Parathyroid adenoma (tissue), 2 donors: Measurements from ENCODE around the gene NUP188.
"Not testable (repeated sequence)": the region's sequence is repeated elsewhere in the genome, so short reads cannot be mapped to it uniquely, and the experiment has no call there.

Experiments
- H2AFZ ChIP-seq: fragments of 300-600 bp; sonication (generic); one replicate; pipeline ENCODE4 v1.7.0; 2017; ENCODE audit warnings: antibody characterized with exemption, mild to moderate bottlenecking
- H3K27ac ChIP-seq: fragments of 300-600 bp; sonication (generic); one replicate; pipeline ENCODE4 v1.7.0; 2017
- H3K27me3 ChIP-seq: fragments of 300-600 bp; sonication (generic); one replicate; pipeline ENCODE4 v1.7.0; 2017; ENCODE audit warnings: low read length; ENCODE audit not compliant: control insufficient read depth, insufficient read depth
- H3K36me3 ChIP-seq: fragments of 300-600 bp; sonication (generic); one replicate; pipeline ENCODE4 v1.7.0; 2017; ENCODE audit warnings: low read length; ENCODE audit not compliant: control insufficient read depth, insufficient read depth
- H3K4me1 ChIP-seq: fragments of 300-600 bp; sonication (generic); one replicate; pipeline ENCODE4 v1.7.0; 2017; ENCODE audit warnings: control low read depth
- H3K4me2 ChIP-seq: fragments of 300-600 bp; sonication (generic); one replicate; pipeline ENCODE4 v1.7.0; 2017; ENCODE audit warnings: low read length
- H3K4me3 ChIP-seq: fragments of 300-600 bp; sonication (generic); one replicate; pipeline ENCODE4 v1.7.0; 2017; ENCODE audit warnings: low read depth, low read length
- H3K79me2 ChIP-seq: fragments of 300-600 bp; sonication (generic); one replicate; pipeline ENCODE4 v1.7.0; 2017; ENCODE audit warnings: control low read depth
- H3K9ac ChIP-seq: fragments of 300-600 bp; sonication (generic); one replicate; pipeline ENCODE4 v1.7.0; 2017; ENCODE audit warnings: mild to moderate bottlenecking
- H3K9me3 ChIP-seq: fragments of 300-600 bp; sonication (generic); one replicate; pipeline ENCODE4 v1.7.0; 2017; ENCODE audit warnings: low read length; ENCODE audit not compliant: control insufficient read depth
- CTCF ChIP-seq: fragments of 300-600 bp; sonication (generic); IDR thresholded peaks from one replicate; pipeline ENCODE4 v1.7.0; 2017; ENCODE audit warnings: antibody characterized with exemption, mild to moderate bottlenecking
- donor health status: primary hyperparathyroidism.

NUP188 gene

DNA sequence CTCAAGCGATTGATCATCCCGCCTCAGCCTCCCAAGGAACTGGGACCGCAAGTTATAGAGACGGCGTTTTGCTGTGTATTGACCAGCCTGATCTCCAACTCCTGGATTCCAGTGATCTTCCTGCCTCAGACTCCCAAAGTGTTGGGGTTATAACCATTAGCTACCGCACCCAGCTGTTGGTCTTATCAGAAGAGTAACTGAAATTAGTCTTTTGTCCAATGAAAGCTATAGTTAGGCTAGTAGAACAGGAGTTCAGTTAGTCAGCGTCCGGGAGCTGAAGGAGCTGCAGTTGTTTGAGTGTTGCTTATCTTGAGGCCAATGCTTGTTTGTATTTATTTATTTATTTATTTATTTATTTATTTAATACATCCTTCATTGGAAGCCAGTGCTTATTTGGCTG, 85.7 kb downstream of the NUP188 start:
- peaks cover 7% of the 10 kb centered on the region for H3K79me2 ChIP-seq
- H3K9ac ChIP-seq = no peak overlapping the region
- H3K36me3 ChIP-seq = no peaks in the 10 kb centered on the region
- no peak overlapping the region for H3K4me2 ChIP-seq
- TF ChIP-seq CTCF = no peak
- no peak overlapping the region for H2AFZ ChIP-seq
- H3K4me1 ChIP-seq = no peaks in the 10 kb centered on the region
- H3K4me3 ChIP-seq = no peak overlapping the region
- H3K27me3 ChIP-seq = no peaks in the 10 kb centered on the region
- H3K27ac ChIP-seq = no peak overlapping the region
- no peaks in the 10 kb centered on the region for H3K9me3 ChIP-seq

DNA sequence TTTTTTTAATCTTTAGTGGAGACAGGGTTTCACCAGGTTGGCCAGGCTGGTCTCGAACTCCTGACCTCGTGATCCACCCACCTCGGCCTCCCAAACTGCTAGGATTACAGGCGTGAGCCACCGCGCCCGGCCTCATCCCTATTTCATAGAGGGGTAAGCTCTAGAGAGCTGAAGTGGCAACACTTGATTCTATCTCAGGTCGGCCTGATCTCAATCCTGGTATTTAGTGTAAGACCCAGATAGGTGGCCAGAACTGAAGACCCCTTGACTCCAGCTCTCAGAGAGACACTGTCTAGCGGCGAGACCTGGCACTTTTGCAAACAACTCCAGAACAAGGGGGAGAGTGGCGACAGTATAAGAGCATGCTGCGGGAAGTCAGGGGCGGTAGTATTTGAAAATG, 88.3 kb downstream of the NUP188 start:
- not testable (repeated sequence) for H3K27me3 ChIP-seq, H3K36me3 ChIP-seq, H3K9me3 ChIP-seq, H3K4me1 ChIP-seq, H3K9ac ChIP-seq
- H2AFZ ChIP-seq = peak overlapping the region; percentile 84
- peak overlapping the region; percentile 58 for H3K4me3 ChIP-seq
- peaks cover 14% of the 10 kb centered on the region for H3K79me2 ChIP-seq
- peak overlapping the region; percentile 96 for H3K4me2 ChIP-seq
- H3K27ac ChIP-seq = peak overlapping the region; percentile 30

DNA sequence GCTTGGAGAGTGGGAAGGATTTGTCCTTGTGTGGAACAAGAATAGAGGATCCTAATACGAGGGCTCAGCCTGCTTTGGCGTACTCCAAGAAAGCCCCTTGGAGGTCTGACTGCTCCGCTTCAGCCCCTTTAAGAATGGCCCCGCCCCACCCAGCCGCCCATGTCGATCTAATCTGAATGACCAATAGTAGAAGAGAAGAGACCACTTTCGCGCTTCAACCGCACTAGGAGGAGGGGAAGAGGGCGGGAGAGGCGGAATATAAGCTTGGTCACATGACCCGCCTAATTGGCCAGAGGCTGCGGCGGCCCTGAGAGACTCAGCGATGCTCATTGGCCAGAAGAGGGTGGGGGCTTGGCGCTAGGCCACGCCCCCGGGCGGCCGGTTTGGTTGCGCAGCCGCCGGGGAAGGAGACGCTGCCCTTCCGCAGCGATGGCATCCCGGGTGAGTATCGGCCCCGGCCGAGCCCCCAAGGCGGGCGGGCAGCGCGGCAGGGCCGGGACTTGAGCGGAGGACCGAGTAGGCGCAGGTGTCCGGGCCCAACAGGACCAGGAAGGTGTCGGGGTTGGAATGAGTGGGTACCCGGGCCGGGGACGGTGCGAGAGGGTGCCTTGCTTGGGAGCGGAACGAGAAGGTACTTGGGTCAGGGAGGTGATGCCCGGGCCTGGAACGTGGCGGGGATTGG, 88.9 kb downstream of the NUP188 start, which contains the start of gene MIGA2:
Gene MIGA2, plus strand, starts transcription at position 386 of the 682 bp plus-strand sequence. CDS start 3,969 bp downstream, outside the sequence.
- peak within 1 kb of the TSS; percentile 94 for H3K4me3 ChIP-seq
- no peak for TF ChIP-seq CTCF
- peak within 1 kb of the TSS; percentile 28 for H3K9ac ChIP-seq
- H3K79me2 ChIP-seq = peaks cover 15% of the 10 kb centered on the region
- no peaks in the 10 kb centered on the region for H3K4me1 ChIP-seq
- peak within 1 kb of the TSS; percentile 60 for H3K27ac ChIP-seq
- peak within 1 kb of the TSS; percentile 84 for H2AFZ ChIP-seq
- no peaks in the 10 kb centered on the region for H3K36me3 ChIP-seq
- H3K27me3 ChIP-seq = no peaks in the 10 kb centered on the region
- peak within 1 kb of the TSS; percentile 96 for H3K4me2 ChIP-seq
- H3K9me3 ChIP-seq = no peaks in the 10 kb centered on the region

DNA sequence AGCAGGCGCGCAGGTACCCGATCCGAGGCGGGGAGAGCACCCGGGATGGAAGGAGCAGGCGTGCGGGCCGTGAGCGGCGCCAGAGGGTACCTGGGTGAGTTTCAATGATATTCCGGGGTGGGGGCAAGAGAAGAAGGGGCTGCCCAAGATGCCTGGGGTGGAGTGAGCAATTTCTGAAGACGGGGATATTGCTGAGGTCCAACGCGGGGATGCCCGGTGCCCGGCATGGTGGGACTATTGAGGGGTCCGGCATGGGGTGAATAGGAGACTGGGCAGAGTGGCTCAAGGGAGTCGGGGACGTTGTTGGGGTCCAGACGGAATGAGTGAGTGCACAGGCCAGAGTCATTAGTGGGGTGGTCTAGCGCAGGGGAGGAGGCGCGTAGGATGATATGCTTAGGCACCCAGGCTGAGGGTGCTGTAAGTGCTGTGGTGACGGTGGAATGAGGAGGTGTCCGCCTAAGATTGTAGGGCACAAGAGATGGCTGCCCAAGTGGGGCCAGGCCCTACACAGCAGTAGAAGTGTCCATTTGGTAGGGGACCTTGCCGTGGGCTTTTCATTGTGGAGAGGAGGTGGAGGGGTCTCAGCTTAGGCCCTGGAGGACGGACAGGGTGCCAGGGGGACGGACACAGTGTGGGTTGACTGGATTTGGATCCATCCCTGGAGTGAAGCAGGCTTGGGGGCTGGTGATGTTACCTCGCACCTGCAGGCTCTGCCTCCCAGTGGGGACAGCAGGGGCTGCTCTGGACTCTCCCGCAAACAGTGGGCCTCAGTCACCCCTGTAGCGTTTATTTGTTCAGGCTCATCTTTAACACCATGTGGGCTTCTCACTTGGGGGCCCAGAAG, 89.6 kb downstream of the NUP188 start:
- H3K27me3 ChIP-seq = no peaks in the 10 kb centered on the region
- peak overlapping the region; percentile 84 for H2AFZ ChIP-seq
- H3K9me3 ChIP-seq = no peaks in the 10 kb centered on the region
- peak overlapping the region; percentile 60 for H3K27ac ChIP-seq
- peak overlapping the region; percentile 94 for H3K4me3 ChIP-seq
- H3K79me2 ChIP-seq = peaks cover 18% of the 10 kb centered on the region
- peak overlapping the region; percentile 77 for H3K4me2 ChIP-seq
- no peaks in the 10 kb centered on the region for H3K36me3 ChIP-seq
- peak overlapping the region; percentile 28 for H3K9ac ChIP-seq
- no peaks in the 10 kb centered on the region for H3K4me1 ChIP-seq
- no peak for TF ChIP-seq CTCF

- H3K9ac ChIP-seq = no peak overlapping the region
- H3K79me2 ChIP-seq = peaks cover 18% of the 10 kb centered on the region
- no peaks in the 10 kb centered on the region for H3K27me3 ChIP-seq
- no peaks in the 10 kb centered on the region for H3K36me3 ChIP-seq
- no peak overlapping the region for H2AFZ ChIP-seq
- no peak for TF ChIP-seq CTCF
- no peak overlapping the region for H3K27ac ChIP-seq
- peak overlapping the region; percentile 77 for H3K4me2 ChIP-seq
- peak overlapping the region; percentile 94 for H3K4me3 ChIP-seq
- H3K9me3 ChIP-seq = no peaks in the 10 kb centered on the region
- H3K4me1 ChIP-seq = no peaks in the 10 kb centered on the region
Measured at GRCh38 chr9:129037767-129038098, 90.2 kb downstream of the NUP188 start.
